HG03103 (cell line): ENCODE results near the gene PTPMT1.

Experiments used
- ATAC-seq: cut with Tn5 transposase; IDR thresholded peaks from one replicate; pipeline ENCODE4 v1.9.1; 2021; ENCODE audit warnings: low read depth; ENCODE audit not compliant: unreplicated experiment

Gene PTPMT1

GRCh38 chr11:47577460-47578041, 12.2 kb downstream of the PTPMT1 start:
- ATAC-seq: no peak

- peak; percentile 84 for ATAC-seq
Observed at GRCh38 chr11:47578524-47579494, 13.4 kb downstream of the PTPMT1 start, which contains the start of the genes KBTBD4 and NDUFS3. TSS of gene KBTBD4 (minus strand) at chr11:47578970. CDS start at chr11:47578951, 19 bp downstream. TSS of gene NDUFS3 (plus strand) at chr11:47579074. CDS start at chr11:47579092, 18 bp downstream.

- ATAC-seq: no peak
Observed at GRCh38 chr11:47583844-47584243, 18.4 kb downstream of the PTPMT1 start.

- no peak for ATAC-seq
Observed at GRCh38 chr11:47586098-47586855, 20.9 kb downstream of the PTPMT1 start, which contains the start of gene FAM180B. TSS of gene FAM180B (plus strand) at chr11:47586678. CDS start at chr11:47586769, 91 bp downstream.

- no peak for ATAC-seq
Observed at GRCh38 chr11:47587039-47587716, 21.8 kb downstream of the PTPMT1 start.

DNA sequence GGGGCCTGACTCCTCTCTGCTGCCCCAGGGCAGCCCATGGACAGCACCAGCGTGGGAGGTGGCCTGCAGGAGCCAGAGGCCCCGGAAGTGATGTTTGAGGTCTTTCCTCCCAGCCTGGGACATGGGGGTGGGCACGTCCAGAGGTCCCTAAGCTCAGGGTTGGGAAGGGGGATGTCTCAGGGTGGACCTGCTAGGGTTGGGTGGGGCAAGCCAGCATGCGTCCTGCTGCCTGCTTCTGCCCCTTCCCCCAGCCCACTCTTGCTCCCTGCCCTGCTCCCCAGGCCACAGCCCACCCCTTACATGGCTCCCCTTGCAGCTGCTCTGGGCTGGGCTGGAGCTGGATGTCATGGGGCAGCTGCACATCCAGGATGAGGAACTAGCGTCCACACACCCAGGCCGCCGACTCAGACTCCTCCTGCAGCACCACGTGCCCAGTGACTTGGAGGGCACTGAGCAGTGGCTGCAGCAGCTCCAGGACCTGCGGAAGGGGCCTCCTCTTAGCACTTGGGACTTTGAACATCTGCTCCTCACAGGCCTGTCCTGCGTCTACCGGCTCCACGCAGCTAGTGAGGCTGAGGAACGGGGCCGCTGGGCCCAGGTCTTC, 22.4 kb downstream of the PTPMT1 start:
- no peak for ATAC-seq

- no peak for ATAC-seq
Observed at GRCh38 chr11:47589118-47589517, 23.7 kb downstream of the PTPMT1 start.

GRCh38 chr11:47589584-47589976, 24.2 kb downstream of the PTPMT1 start:
- no peak for ATAC-seq

DNA sequence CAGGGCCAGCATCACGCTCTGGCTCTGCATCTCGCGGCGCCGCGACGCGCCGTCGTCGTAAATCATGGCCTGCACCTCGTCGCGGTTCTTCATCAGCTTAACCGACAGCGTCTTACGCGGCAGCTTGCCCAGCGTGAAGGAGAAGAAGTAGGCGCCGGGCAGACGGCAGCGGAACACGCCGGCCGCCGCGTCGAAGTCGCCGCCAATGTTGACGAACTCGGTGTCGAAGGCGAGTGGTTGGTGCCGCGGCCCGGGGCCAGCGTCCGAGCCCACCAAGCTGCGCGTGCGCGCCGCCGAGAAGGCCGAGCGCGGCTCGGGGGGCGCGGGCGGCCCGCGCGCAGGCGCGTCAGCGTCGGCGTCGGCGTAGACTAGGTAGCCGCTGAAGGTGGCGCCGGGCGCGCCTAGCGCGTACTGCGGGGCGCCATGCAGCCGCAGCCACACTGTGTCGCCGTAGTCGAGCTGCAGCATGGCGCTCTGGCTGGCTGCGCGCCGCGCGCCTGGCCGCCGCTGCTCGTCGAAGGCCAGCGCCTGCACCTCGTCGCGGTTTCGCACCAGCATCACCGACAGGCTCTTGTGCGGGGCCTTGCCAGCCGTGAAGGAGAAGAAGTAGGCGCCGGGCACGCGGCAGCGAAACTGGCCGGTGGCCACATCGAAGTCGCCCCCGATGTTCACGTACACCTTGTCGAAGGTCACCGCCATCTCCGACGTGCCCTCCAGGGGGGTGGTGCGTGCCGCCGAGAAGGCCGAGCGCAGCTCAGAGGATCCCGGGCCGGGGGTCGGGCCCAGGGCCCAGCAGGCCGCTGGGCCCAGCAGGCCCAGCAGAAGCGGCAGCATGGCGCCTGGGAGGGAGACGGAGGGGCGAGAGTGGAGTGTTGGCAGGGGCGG, 24.8 kb downstream of the PTPMT1 start:
- no peak for ATAC-seq

- ATAC-seq: no peak
Observed at GRCh38 chr11:47591764-47592163, 26.4 kb downstream of the PTPMT1 start.

DNA sequence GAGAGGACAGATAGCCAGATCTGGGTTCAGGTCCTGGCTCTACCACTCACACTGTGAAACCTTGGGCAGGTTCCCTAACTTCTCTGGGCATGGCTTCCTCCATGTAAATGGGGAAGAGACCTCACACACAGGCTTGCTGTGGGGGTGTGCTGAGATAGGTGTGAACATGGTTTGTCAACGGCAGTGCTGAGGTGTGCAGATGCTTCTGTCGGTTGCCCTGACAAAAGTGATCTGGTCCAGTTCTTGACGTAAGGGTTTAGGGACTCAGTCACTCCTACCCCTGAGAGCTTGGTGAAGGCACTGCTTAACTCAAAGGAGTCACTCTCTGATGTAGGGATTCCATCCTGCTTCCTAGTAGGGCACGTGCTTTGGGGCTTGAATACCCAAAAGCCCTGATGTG, 26.9 kb downstream of the PTPMT1 start:
- no peak for ATAC-seq

DNA sequence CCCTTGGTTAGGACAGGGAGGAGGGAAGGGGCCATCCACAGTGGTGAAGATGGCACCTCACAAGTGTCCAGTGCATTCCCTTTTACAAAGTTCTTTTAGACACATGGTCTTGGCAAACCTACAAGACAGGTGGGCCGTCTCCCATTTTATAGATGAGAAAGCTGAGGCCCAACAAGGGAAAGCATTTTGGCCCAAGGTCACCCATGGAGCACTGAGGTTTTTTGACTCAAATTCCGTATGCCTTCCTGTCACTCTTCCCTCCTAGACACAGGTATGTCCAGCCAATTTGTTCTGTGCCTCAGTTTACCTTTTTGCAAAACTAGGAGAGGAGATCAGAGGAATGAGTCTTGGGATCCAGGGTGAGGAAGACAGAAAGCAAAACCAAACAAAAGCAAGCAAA, 27.6 kb downstream of the PTPMT1 start:
- no peak for ATAC-seq

- ATAC-seq: no peak
Observed at GRCh38 chr11:47593492-47593933, 28.1 kb downstream of the PTPMT1 start.

DNA sequence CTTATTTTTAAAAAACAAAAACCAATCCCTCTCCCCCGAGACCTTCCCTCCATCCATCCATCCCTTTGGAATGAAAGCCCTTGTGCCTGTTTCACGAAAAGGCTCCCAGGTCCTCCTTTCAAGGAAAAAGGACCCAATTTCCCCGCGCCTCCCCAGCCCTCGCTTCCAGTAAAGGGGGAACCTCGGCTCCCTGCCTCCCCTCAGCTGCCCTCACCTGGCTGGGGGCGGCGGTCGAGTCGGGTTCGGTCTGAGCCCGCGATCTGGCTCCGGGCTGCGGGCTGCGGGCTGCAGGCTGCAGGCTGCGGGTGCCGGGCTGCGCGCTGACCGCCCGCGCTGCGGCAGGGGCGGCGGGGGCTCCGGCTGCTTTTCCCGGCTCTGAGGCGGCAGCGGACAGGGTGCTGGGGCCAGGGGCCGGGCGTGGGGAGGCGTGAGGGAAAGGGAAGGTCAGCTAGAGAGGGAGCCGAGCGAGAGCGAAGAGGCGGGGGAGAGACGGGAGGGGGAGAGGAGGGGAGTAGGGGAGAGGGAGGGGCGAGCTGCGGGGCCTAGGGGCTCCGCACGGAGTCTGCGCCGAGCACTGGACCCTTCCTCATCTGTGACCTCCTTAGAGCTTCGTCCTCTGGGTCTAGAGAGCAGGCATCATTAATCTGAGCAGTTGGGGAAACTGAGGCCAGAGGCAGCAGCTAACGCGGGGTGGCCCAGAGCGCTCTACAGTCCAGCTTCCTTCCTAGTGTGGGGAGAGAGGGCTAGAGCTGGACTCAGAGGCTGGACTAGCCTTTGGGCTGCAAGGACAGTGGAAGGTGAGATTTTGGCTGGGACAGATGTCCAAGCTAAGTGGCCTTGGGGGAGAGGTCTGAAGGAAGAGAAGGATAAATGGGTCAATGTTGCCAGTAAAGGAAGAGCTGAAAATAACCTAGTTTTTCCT, 28.8 kb downstream of the PTPMT1 start, which contains the start of gene C1QTNF4:
Gene C1QTNF4 (minus strand): TSS at position 478 of the 922 bp plus-strand sequence. CDS start 3,601 bp downstream, outside the sequence.
- no peak for ATAC-seq

DNA sequence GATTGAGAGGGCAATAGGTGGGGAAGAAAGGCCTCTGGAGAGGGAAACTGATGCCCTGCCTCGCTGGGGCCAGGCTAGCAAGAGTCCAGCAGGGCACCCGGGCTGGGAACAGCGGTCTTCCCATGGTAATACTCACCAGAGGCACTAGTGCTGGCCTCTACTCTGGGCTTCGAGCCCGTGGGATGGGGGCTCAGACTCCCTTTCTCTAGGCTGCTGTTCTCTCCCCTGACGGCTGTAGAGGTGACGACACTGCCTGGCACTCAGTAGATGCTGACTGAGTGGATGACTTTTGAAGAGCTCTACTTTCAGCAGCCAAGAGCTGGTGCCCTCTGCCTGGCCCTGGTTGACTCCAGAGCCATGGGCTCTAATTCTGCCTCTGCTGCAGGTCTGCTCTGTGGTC, 29.6 kb downstream of the PTPMT1 start:
- ATAC-seq: no peak

DNA sequence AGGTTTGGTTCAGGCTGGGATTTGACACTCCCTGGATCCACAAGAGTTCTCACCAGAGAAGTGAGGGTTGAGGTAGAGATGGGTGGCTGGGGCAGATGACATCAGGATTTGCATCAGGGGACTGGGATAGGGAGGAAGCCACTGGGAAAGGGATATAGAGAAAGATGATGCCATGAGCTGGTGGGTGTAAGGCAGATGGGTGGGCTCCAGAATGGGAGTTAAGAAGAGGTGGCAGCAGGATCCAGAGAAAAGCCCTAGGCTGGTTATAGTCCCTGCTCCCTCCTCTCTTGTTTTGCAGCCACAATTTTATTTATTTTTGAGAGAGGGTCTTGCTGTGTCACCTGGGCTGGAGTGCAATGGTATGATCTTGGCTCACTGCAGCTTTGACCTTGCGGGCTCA, 30.6 kb downstream of the PTPMT1 start:
- ATAC-seq: no peak

GRCh38 chr11:47599902-47600301, 34.5 kb downstream of the PTPMT1 start:
- ATAC-seq: no peak

- ATAC-seq: no peak
Observed at GRCh38 chr11:47603295-47603694, 37.9 kb downstream of the PTPMT1 start.
